Measurements from ENCODE around the gene ITGB1. TPM values are rescaled to one million over a fixed set of nuclear protein-coding genes. Genes with fewer than 3 reads are reported as not detected.

Gene ITGB1
- total RNA-seq, 3 donors from 2014 or later = 438 to 1,565 (median 480) TPM

DNA sequence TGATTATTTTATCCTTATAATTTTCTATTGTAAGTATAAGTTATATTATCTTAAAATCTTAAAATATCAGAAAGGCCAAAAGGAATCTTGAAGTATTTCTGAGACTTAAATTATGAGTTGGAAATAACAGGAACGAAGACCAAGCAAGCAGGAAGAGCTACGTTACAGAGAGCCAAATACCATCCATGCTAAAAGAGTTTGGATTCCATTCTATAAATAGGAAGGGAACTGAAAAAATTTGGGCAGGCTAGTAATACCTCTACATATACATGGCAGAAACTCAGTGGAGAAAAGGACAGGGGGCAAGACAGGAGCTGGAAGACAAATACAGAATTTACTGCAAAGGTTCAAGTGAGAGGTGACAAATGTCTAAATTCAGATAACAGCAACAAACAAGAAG is 16.7 kb downstream of the ITGB1 start:
- Histone ChIP-seq H3K4me3 (no peak overlapping the region), H3K4me1 (peaks cover 3 to 19% of the 10 kb centered on the region in 2 donors), H3K27ac (peak overlapping the region; percentile 36 to 88), H3K36me3 (no peaks in the 10 kb centered on the region), H3K9me3 (no peaks in the 10 kb centered on the region), H3K27me3 (no peaks in the 10 kb centered on the region)
- no peak for DNase-seq (ENCODE audit: low spot score in 2 of 2)
- TF ChIP-seq POLR2AphosphoS5 (IDR thresholded peaks at IDR 0.05) = no peak
- TF ChIP-seq POLR2A (IDR thresholded peaks at IDR 0.05) = no peak
- TF ChIP-seq CTCF (IDR thresholded peaks at IDR 0.05) = no peak
- intact Hi-C loops (cut with DNase I; ENCODE audit: low total_unique reads) = no loop called here

DNA sequence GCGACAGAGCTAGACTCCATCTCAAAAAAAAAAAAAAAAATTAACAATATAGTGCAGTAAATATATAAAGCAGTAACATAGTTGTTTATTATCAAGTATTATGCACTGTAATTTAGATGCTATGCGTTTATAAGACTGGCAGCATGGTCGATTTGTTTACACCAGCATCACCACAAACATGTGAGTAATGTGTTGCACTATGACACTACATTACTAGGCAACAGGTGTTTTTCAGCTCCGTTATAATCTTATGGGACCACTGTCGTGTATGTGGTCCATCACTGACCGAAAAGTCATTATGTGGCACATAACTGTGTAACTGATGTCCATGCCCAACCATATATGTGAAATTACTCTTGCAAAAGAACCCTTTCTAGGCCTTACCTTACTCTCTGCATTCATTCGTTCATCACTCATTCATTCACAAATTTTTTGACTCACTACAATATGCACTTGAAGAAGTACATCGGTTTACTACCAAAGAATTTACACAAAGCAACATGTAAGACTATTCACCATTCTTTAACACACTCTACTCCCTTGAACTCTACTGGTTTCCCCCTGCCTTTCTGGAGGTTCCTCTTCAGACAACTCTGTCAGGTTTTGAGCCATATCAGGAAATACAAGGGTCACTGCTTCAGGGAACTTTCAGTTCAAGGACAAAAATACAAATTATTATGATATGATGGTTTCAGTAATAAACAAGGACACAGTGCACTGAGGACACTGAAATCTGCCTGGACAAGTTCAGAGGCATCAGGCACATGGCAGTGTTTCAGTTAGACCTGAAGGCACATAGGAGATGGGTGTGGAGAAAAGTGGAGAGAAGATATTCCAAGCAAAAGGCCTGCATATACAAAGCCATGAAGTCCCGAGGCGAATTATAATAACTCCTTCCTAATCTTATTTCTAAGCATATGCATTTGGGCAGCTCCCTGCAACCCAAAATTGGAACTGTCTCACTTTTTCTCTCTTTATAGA is 17.4 kb downstream of the ITGB1 start:
- intact Hi-C loops (cut with DNase I; ENCODE audit: low total_unique reads) = no loop called here
- peak overlapping the region; percentile 45 to 88 for H3K27ac ChIP-seq

DNA sequence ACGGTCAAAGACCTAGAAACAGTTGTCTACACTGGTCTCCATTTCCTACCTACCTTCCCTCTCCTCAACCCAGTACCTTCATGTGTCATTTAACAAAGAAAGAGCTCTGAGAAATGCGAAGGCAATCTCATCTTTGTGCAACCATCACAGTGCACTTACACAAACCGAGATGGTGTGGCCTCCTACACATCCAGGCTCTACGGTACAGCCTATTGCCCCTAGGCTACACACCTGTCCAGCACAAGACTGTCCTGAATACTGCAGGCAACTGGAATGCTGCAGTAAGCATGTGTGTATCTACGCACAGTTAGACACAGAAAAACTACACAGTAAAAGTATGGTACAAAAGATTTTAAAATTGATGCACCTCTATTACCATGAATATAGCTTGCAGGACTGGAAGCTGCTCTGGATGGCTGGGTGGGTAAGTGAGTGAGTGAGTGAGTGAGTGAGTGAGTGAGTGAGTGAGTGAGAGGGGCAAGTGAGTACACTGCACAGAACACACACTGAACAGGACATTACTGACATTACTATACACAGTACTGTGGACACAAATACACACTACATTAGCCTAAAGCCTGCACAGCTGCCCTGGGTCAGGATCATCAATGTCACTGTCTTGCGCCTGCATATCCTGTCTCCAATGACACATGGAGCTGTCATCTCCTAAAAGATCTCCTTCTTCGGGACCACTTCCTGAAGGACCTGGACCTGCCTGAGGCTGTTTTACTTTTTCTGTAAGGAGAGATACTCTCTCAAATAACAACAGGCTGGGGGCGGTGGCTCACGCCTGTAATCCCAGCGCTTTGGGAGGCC is 18.5 kb downstream of the ITGB1 start:
- no peak for DNase-seq (ENCODE audit: low spot score in 2 of 2)
- H3K4me1 ChIP-seq = peaks cover 3 to 19% of the 10 kb centered on the region in 2 donors
- intact Hi-C loops (cut with DNase I; ENCODE audit: low total_unique reads) = no loop called here
- TF ChIP-seq CTCF (IDR thresholded peaks at IDR 0.05) = no peak
- no peaks in the 10 kb centered on the region for H3K36me3 ChIP-seq
- no peaks in the 10 kb centered on the region for H3K9me3 ChIP-seq
- H3K27ac ChIP-seq = peak overlapping the region; percentile 88
- H3K4me3 ChIP-seq = no peak overlapping the region
- no peaks in the 10 kb centered on the region for H3K27me3 ChIP-seq

More for the DNA sequence above, 17.4 kb downstream of the ITGB1 start:
- H3K36me3 ChIP-seq = no peaks in the 10 kb centered on the region
- peak in 1 of 2 donors; percentile 66 for DNase-seq (ENCODE audit: low spot score in 2 of 2)
- TF ChIP-seq CTCF (IDR thresholded peaks at IDR 0.05) (no peak), POLR2AphosphoS5 (IDR thresholded peaks at IDR 0.05) (no peak), POLR2A (IDR thresholded peaks at IDR 0.05) (no peak)
- peaks cover 3 to 19% of the 10 kb centered on the region in 2 donors for H3K4me1 ChIP-seq
- no peak overlapping the region for H3K4me3 ChIP-seq
- no peaks in the 10 kb centered on the region for H3K9me3 ChIP-seq
- no peaks in the 10 kb centered on the region for H3K27me3 ChIP-seq

DNA sequence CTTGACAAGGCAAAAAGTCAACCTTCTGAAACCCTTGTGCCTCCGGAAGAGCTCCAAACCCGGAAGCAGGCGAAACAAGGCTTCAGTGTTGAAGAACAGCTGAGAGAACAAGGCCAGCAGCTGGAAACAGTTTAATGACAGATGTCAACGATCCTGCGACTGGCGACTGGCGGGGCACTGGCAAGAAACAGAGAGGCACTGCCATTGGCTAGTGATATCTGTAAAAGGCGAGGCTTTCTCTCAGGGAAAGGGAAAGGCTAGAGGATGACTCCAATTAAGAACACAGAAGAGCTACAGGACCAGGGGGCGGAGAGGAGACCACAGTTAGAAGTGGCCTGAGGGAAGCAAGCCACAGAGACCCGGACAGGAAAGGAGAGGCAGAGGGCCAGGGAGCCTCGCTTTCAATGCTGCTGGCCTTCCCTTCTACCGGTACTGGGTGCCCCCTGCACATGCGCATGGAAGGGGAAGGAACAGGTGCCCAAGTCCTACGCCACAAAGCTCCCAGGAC is 19.4 kb downstream of the ITGB1 start:
- peaks cover 3 to 19% of the 10 kb centered on the region in 2 donors for H3K4me1 ChIP-seq
- TF ChIP-seq POLR2AphosphoS5 (IDR thresholded peaks at IDR 0.05) = peak in 1 of 3 donors; percentile 20
- no peak for TF ChIP-seq CTCF (IDR thresholded peaks at IDR 0.05)
- DNase-seq (ENCODE audit: low spot score in 2 of 2) = no peak
- H3K9me3 ChIP-seq = no peaks in the 10 kb centered on the region
- H3K4me3 ChIP-seq = peak overlapping the region in 2 of 3 donors; percentile 22 to 30
- peak overlapping the region; percentile 88 for H3K27ac ChIP-seq
- no peaks in the 10 kb centered on the region for H3K36me3 ChIP-seq
- intact Hi-C loops (cut with DNase I; ENCODE audit: low total_unique reads) = no loop called here
- H3K27me3 ChIP-seq = no peaks in the 10 kb centered on the region

All from breast epithelium (tissue), 4 donors.